Epithelial cell of prostate (primary cell): Measurements from ENCODE around the gene RIF1.
A peak's percentile ranks its signal among the peaks of the same experiment; 100 is the strongest.

Source experiments
- DNase-seq: peaks from one replicate; pipeline ENCODE4 v3.0.0-alpha.2; 2011; ENCODE audit warnings: low read depth, low spot score
- H3K27ac ChIP-seq: fragments of 450-650 bp; 2 replicates; pipeline ENCODE4 v1.5.1; 2017; ENCODE audit warnings: mild to moderate bottlenecking

RIF1 gene, protein sequence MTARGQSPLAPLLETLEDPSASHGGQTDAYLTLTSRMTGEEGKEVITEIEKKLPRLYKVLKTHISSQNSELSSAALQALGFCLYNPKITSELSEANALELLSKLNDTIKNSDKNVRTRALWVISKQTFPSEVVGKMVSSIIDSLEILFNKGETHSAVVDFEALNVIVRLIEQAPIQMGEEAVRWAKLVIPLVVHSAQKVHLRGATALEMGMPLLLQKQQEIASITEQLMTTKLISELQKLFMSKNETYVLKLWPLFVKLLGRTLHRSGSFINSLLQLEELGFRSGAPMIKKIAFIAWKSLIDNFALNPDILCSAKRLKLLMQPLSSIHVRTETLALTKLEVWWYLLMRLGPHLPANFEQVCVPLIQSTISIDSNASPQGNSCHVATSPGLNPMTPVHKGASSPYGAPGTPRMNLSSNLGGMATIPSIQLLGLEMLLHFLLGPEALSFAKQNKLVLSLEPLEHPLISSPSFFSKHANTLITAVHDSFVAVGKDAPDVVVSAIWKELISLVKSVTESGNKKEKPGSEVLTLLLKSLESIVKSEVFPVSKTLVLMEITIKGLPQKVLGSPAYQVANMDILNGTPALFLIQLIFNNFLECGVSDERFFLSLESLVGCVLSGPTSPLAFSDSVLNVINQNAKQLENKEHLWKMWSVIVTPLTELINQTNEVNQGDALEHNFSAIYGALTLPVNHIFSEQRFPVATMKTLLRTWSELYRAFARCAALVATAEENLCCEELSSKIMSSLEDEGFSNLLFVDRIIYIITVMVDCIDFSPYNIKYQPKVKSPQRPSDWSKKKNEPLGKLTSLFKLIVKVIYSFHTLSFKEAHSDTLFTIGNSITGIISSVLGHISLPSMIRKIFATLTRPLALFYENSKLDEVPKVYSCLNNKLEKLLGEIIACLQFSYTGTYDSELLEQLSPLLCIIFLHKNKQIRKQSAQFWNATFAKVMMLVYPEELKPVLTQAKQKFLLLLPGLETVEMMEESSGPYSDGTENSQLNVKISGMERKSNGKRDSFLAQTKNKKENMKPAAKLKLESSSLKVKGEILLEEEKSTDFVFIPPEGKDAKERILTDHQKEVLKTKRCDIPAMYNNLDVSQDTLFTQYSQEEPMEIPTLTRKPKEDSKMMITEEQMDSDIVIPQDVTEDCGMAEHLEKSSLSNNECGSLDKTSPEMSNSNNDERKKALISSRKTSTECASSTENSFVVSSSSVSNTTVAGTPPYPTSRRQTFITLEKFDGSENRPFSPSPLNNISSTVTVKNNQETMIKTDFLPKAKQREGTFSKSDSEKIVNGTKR (N-terminal part only)

DNA sequence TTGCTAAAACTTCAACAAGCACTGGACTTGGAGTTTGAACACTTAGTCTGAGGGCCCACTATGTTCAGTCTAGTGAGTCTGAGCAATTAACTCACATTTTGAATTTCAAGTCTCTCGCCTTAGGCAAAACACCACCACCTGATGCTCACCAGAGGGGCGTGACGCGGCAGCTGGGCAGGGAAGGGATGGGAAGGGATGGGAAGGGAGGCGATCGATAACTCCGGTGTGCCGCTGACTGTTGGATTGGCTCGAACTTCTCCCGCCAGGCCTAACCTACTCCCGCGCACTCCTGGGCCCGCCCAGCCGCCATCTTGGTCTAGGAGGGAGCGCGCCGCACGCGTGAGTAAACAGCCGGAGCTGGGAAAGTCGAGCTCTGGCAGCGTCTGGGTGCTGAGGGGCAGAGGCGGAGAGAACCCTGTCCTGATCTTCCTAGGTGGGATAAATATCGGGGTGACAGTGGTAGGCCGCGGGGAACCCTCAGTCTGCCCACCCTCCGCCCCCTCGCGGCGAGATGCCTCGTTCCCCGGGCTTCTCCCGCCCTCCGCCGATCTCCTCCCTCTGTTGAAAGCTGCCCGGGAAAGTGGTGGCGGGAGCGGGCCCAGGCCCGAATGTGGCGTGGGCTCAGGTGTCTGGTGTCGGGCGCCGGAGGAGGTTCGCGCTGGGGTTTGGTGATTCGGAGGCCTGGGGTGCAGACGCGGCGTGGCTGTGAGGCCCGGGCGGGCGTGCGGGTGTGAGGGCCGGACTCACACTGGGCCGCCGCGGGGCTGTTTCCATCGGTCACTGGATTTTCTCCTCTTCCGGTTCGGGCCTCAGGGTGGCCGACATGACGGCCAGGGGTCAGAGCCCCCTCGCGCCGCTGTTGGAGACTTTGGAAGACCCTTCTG, at the start of gene RIF1:
RIF1 (plus strand) TSS at position 302 of the 884 bp plus-strand sequence; CDS start at position 824, 522 bp downstream.
- DNase-seq: peak; percentile 70
- peak within 1 kb of the TSS; percentile 79 for H3K27ac ChIP-seq

DNA sequence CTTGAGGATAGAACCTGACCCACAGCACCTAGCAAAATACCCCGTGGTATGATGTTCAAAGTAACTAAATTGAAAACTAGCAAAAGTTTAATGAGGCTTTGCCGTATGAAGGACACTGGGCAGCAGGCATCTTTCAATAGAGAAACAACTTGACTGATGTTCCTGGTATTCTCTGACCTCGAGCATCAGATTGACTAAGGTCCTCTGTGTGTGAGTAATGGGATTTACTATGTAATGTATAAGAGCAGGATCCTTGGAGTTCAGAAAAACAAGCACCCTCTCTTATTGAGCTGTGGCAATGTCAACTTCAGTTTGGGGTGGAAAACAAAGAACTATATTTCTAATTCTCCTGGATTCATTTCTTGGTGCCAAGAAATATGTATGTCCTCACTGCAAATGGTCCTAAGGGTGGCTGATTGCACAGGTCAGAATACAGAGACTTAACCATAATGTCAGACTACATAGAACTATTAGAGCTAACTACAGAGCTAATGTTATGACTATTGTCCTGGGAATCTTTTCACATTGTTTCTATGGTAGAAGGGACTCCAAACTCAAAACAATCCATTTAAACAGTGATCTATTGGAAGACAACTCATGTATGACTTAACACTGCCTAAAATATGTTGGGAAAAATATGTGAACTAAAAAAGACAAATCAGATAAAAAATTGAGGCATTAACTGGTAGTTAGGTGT, 47.9 kb upstream of the RIF1 start:
- H3K27ac ChIP-seq: no peak overlapping the region
- DNase-seq: no peak

DNA sequence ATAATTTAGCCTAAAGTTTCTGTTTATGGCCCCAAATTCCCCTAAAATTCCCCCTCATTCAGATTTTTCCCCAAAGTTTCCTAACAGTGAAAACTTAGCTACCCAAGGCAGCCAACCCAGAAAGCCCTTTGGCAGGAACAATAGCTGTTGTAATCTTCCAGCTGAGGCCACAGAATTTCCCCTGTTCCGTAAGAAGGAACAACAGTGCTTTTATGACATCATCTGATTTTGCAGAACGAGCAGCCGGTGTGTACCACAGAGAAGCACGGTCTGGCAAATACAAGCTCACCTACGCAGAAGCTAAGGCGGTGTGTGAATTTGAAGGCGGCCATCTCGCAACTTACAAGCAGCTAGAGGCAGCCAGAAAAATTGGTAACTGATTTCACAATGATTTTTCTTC, 46.0 kb upstream of the RIF1 start:
- DNase-seq: no peak
- no peak overlapping the region for H3K27ac ChIP-seq

DNA sequence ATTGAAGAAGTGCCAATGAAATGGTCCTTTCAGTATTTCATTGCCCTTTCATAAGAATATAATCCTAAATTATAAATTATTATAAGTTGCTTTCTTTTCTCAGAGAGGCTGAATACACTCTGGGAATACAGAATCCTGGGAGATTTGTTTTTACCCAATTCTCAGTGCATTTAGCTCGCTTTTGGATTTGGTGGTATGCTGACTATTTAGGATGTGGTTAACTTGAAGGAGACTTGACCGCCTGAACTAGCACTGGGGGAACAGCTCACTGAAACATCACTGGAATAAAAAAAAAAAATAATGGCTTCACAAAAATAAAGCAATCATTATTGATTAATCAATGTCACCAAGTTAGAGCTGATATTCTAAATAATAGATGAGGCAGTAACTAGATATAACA, 42.1 kb upstream of the RIF1 start:
- H3K27ac ChIP-seq: no peak overlapping the region
- no peak for DNase-seq

DNA sequence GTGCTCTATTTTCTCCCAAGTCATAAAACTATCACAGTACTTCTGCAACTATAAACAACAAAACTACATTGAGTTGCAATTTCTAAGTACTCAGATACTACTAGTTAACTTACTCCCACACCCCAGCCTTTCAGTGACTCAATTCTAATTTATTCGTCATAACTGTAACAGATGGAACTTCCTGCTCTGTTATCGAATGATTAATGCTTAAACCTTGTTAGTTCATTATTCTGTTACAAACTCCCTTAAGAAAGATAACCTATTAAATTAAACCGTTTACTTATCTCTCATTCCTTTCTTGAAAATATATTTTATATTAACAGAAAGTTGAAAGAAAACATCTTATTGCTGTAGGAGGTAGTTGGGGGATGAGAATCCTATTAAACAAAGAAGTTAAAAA, 35.3 kb upstream of the RIF1 start:
- peak; percentile 43 for DNase-seq
- peak overlapping the region; percentile 12 for H3K27ac ChIP-seq

DNA sequence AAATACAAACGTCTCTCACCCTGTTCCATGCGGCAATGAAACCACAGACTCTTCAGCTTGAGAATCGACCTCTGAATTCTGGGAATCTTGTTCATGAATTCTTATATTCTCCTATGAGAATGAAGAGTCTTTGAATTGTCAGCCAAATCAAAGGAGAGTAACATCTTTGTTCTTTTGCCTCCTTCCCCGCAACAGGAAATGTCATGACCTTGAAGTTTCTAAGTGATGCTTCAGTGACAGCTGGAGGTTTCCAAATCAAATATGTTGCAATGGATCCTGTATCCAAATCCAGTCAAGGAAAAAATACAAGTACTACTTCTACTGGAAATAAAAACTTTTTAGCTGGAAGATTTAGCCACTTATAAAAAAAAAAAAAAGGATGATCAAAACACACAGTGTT, 30.5 kb upstream of the RIF1 start:
- H3K27ac ChIP-seq: no peak overlapping the region
- DNase-seq: no peak

DNA sequence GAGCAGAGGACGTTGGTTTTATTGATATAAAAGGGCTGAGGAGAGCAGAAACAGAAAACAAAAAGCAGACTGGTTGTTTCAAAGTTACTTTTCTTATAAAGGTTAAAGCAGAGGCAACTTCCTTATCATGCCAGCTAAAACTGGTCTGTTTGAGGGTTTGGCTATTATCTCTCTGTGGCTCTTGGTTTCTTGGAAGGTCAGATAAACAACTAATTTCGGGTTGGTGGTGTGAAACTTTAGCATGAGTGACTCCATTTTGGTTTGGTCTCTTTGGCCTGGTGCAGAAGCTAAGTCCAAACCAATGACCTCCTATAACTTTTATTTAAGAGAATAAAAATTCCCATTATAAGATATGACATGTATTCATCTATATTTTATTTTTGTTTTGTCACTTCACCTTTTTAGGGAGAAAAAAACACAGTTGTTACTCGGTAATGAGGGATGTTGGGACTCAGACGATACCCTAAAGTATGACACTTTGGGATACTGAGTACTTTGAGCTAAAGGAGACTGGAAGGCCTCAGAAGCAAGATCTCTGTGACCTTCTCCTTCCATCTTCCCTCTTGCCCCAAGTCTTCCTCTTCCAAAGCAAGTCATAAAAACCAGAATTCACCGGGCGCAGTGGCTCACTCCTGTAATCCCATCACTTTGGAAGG, 29.0 kb upstream of the RIF1 start:
- no peak overlapping the region for H3K27ac ChIP-seq
- DNase-seq: no peak

DNA sequence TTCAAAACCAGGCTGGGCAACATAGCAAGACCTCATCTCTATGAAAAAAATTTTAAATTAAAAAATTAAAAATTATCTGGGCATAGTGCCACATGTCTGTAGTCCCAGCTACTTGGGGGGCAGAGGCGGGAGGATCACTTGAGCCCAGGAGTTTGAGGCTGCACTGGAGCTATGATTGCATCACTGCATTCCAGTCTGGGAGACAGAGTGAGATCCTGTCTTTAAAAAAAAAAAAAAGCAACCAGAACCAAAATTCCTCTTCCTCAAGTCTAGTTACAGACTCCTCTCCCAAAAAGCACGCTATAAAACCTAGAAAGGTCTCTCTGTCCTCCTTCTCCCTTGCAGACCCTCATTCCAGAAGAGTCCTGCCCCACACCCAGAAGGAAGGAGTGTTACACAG, 28.4 kb upstream of the RIF1 start:
- DNase-seq: no peak
- no peak overlapping the region for H3K27ac ChIP-seq

DNA sequence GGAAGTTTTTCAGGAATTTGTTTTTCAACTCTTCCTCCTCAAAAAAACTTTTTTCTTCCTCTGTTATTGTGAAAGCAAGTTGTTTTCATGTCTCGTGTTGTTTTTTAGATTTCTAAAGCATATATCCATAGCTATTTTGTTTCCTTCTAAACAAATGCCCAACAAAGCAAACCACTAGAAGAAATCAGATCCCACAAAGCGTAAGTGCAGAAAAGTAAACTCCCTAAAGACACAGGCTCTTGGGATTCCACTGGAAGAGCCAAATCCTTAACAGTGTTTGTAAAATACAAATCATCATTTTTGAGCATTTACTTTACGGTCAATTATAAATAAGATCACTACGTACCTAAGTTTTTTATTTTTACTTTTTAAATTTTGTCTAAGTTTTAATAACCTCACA, 21.7 kb upstream of the RIF1 start:
- H3K27ac ChIP-seq: no peak overlapping the region
- DNase-seq: no peak

DNA sequence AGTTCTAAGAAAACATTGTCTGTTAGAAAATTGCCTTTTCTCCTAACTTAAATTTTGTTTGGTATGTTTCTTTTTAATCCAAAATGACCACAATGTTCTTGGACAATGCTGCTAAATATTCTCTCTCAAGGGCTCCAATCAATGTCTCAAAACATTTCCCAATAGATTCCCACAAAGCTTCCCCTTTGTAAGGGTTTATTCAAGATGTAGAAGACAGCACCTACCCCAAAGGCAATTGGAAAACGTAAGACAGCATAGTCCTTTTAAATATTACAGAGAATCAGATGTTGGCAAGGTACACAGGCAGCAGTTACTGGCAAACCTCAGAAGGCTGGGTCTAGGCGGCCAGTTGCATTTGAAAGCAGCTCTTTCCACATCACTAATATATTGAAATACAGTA, 18.3 kb upstream of the RIF1 start:
- no peak for DNase-seq
- H3K27ac ChIP-seq: no peak overlapping the region

DNA sequence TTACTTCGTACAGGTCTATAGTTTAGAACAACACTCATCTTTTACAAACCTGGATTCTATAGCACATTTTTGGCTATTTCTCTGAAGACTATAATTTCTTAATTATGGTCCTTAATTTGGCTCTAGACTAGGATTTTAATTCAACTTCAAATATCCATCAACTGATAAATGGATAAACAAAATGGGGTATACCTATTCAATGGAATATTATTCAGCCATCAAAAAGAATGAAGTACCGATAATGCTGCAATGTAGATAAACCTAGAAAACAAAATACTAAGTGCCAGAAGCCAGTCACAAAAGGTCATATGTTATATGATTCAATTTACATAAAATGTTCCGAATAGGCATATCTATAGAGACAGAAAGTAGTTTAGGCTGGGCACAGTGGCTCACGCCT, 15.2 kb upstream of the RIF1 start:
- no peak overlapping the region for H3K27ac ChIP-seq
- DNase-seq: no peak

DNA sequence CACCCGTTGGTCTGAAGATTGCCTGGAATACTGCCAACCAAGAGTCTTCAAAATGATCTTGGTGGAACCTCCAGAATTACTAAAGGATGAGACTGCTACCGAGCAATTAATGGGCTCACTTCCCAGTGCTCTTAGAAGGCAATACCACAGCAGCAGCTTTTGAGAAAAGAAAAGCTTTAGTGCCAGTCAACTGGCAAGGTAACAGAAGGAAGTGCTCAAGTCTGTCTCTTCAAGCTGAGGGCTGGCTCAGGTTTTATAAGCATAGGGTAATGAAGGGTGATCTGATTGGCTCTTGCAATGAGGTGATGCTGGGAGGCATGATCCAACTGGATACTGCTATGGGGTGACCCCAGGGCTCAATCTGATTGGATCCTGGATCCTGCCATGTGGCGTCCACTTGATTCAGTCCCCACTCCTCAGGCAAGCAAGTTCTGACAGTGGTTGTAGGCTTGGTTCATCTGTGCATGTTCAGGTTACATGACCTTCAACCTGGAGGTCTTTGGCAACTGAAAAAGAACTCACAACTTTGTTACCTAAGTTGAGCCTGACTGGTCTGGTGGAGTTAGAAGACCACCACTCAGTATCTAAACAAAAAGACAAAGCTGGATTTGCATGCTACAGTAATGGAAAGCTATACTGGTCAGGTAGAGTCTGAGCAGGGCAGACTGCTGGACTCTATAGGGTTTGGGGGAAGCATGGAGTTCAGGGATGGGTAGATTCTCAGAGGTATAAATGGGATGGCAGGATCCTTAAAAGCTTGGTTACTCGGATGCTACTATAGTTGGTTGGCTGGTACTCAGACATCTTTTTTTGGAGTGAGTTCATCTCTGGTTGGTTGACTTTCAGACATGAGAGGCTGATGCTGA, 14.0 kb upstream of the RIF1 start:
- no peak overlapping the region for H3K27ac ChIP-seq
- DNase-seq: no peak

DNA sequence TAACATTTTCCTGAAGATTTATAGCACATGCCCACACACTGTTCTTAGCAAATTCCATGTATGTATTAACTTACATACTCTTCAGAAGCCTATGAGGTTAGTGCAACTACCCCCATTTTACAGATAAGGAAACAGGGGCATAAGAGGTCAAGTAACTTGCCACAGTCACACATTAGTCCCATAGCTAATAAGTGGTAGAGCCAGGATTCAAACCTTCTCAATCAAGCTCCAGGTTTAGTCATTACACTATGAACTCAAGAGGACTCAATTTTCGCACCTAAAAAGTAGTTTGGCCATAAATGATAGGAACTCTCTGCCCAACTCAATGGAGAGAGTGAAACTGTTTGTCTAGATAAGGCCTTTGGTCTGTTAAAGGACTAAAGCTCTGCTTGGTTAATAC, 9.7 kb upstream of the RIF1 start:
- DNase-seq: no peak

DNA sequence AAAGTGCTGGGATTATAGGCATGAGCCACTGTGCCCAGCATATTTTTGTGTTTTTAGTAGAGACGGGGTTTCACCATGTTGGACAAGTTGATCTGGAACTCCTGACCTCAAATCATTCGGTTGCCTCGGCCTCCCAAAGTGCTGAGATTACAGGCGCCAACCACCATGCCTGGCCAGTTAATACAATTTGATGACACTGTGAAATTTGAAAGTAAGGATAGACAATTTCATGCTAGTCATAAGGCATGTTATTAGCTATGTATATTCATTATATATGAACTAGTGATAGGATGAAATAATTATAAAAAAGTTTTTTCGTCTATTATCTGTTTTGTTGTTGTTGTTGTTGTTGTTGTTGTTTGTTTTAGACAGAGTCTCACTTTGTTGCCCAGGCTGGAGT, 8.6 kb upstream of the RIF1 start:
- no peak for DNase-seq
- H3K27ac ChIP-seq: no peak overlapping the region

More for the DNA sequence above, 9.7 kb upstream of the RIF1 start:
- no peak overlapping the region for H3K27ac ChIP-seq

DNA sequence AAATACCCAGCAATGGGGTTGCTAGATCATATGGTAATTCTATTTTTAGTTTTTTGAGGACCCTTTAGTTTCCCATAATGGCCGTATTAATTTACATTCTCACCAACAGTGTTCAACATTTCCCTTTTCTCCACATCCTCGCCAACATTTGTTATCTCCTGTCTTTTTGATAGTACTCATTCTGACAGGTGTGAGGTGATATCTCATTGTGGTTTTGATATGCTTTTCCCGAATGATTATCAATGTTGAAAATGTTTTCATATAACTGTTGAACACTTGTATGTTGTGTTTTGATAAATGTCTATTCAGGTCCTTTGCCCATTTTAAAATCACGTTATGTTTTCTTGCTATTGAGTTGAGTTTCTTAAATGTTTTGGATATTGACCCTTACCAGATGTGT, 5.8 kb upstream of the RIF1 start:
- H3K27ac ChIP-seq: no peak overlapping the region
- no peak for DNase-seq

DNA sequence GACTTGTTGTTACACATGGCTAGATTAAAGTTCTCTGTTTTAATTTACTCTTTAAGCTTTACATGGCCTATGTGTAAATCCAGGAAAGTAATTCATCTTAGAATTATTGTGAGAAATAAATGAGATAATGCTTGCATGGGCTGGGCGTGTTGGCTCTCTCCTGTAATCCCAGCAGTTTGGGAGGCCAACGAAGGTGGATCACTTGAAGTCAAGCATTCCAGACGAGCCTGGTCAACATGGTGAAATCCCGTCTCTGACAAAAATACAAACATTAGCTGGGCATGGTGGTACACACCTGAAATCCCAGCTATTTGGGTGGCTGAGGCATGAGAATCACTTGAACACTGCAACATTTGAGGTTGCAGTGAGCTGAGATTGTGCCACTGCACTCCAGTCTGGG, 4.3 kb upstream of the RIF1 start:
- H3K27ac ChIP-seq: no peak overlapping the region
- DNase-seq: no peak

DNA sequence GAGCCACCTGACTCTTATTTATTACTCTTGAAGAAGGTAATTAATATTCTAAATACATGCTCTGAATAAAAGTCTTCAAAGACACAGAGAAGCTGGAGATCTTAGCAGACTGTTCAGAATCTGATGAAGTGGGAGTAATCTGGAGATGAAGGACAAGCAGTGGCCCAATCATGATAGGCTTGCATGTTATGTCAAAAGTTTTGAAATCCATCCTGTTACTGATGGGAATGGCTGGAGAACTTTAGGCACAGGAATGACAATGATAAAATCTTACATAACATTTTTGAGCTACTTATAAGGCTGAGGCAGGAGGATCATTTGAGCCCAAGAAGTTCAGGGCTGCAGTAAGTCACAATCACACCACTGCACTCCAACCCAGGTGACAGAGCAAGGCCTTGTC, 2.4 kb upstream of the RIF1 start:
- no peak for DNase-seq
- no peak overlapping the region for H3K27ac ChIP-seq
